ENCODE measurements around the gene SLC5A6. TPM values are rescaled to one million over a fixed set of nuclear protein-coding genes. Genes with fewer than 3 reads are reported as not detected.
A peak's percentile ranks its signal among the peaks of the same experiment; 100 is the strongest.

Gene SLC5A6
- total and polyA plus RNA-seq, 7 donors, result 2.4 to 26.7 (median 11.1) TPM

DNA sequence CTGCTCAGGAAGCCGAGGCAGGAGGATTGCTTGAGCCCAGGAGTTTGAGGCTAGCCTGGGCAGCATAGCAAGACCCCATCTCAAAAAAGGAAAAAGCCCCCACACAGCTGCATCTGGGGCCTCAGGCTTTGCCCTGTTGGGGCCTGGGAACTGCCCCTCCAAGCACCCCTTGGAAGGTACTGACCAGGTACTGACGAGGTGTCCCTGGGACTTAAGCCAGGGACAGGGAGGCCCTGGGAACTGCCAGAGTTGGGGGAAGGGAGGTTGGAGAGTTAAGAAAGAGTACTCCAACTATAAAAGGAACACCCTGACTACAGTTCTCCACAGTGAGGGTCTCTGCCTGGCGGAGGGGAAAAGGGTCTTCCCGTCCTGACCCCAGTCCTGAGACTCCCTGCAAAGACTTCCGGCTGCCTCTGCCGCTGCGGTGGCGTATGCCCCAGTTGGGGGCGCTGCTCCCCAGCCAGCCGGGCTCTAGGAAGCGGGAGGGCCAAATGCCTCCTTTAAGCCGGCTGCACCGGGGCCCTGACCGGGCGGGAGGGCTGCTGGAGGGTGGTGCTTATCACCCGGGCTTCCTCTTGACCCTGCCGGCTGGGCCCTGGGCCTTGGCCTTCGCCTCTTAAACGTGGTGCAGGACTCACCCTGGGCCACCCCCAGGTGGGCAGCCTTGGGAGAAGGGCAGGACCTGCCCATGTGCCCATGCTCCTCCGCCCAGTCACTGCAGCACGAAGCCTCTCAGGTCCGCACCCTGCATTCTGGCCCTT is 38.0 kb upstream of the SLC5A6 start:
- no peaks in the 10 kb centered on the region for H3K36me3 ChIP-seq
- no peak overlapping the region for H3K27ac ChIP-seq
- WGBS, 2 donors, result 10 to 25% methylated on average over 22 of the region's 22 CpGs
- peaks cover 0 to 10% (median 5%) of the 10 kb centered on the region in 4 donors for H3K4me1 ChIP-seq
- intact Hi-C loops (cut with DNase I), result no loop called here
- TF ChIP-seq, protein P1, sequence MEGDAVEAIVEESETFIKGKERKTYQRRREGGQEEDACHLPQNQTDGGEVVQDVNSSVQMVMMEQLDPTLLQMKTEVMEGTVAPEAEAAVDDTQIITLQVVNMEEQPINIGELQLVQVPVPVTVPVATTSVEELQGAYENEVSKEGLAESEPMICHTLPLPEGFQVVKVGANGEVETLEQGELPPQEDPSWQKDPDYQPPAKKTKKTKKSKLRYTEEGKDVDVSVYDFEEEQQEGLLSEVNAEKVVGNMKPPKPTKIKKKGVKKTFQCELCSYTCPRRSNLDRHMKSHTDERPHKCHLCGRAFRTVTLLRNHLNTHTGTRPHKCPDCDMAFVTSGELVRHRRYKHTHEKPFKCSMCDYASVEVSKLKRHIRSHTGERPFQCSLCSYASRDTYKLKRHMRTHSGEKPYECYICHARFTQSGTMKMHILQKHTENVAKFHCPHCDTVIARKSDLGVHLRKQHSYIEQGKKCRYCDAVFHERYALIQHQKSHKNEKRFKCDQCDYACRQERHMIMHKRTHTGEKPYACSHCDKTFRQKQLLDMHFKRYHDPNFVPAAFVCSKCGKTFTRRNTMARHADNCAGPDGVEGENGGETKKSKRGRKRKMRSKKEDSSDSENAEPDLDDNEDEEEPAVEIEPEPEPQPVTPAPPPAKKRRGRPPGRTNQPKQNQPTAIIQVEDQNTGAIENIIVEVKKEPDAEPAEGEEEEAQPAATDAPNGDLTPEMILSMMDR (IDR thresholded peaks at IDR 0.05), result peak in 1 of 4 experiments; percentile 13
- no peak for TF ChIP-seq POLR2A (IDR thresholded peaks at IDR 0.05)
- no peak overlapping the region for H3K4me3 ChIP-seq
- H3K27me3 ChIP-seq, result peaks cover 0 to 32% (median 3%) of the 10 kb centered on the region in 3 donors
- DNase-seq, result no peak
- H3K9me3 ChIP-seq, result no peaks in the 10 kb centered on the region

DNA sequence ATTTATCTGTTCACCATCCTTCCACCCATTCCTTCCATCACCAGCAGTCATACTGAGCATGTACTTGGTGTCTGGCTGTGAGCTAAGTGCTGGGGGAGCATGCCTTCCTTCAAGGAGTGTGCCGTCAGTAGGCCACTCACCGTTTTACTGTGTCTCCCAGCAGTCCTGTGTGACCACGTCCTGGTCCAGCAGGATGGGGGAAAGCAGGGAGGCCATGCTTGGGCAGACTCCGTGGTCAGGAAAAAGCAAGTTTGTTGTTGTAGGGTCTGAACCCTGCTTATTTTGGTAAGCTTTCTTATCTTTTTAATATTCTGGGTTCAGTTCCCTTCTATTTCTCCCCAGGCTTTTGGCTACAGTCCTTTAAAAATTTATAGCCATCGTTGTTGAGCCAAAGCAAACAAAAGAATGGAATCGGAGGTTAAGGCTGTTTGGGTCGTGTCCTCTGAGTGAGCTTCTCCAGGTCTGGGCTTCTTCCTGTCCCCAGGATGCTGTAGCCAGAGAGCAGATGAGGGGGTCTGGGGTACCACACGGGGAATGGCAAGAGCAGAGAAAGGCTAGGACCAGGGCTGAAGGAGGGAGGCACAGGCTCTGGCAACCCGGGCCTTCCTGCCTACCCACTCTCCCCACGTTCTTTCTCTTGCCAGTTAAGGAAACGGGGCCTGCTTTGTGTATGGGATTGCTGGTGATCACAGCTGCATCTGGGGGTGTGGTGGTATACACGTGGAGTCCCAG is 37.3 kb upstream of the SLC5A6 start:
- Histone ChIP-seq H3K27me3 (peaks cover 0 to 30% (median 2%) of the 10 kb centered on the region in 3 donors), H3K4me3 (no peak overlapping the region), H3K36me3 (peaks cover 0 to 4% (median 0%) of the 10 kb centered on the region in 4 donors), H3K27ac (no peak overlapping the region), H3K4me1 (peaks cover 0 to 10% (median 5%) of the 10 kb centered on the region in 4 donors), H3K9me3 (no peaks in the 10 kb centered on the region)
- 27 to 60% methylated on average over 12 of the region's 12 CpGs for WGBS, 2 donors
- TF ChIP-seq EP300 (IDR thresholded peaks at IDR 0.05) (no peak), POLR2AphosphoS5 (IDR thresholded peaks at IDR 0.05) (no peak), POLR2A (IDR thresholded peaks at IDR 0.05) (no peak)
- TF ChIP-seq, protein P1 (IDR thresholded peaks at IDR 0.05), result no peak
- no peak for DNase-seq
- intact Hi-C loops (cut with DNase I), result no loop called here

DNA sequence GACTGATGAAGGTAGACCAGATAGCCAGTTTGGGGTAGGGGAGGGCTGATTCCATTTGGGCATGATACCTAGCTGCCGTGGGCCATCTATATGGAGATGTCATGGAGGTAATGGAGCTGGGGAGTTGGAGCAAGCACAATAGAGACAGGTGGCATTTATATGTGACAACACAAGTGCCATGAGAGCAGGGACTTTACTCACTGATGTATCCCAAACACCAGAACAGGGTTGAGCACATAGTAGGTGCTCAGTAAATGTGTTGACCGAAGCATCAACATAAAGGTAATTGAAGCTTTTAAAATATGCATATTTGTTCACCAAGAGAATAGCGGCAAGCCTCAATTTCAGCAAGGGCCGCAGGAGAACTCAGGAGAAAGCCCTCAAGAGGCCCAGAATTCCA is 35.8 kb upstream of the SLC5A6 start:
- TF ChIP-seq POLR2AphosphoS5 (IDR thresholded peaks at IDR 0.05) (no peak), POLR2A (IDR thresholded peaks at IDR 0.05) (no peak), EP300 (IDR thresholded peaks at IDR 0.05) (no peak)
- TF ChIP-seq, protein P1 (IDR thresholded peaks at IDR 0.05), result no peak
- intact Hi-C loops (cut with DNase I), result no loop called here
- Histone ChIP-seq H3K9me3 (no peaks in the 10 kb centered on the region), H3K36me3 (peaks cover 0 to 18% (median 6%) of the 10 kb centered on the region in 4 donors), H3K27me3 (peaks cover 0 to 20% (median 0%) of the 10 kb centered on the region in 3 donors), H3K4me3 (no peak overlapping the region), H3K4me1 (peaks cover 0 to 10% (median 5%) of the 10 kb centered on the region in 4 donors), H3K27ac (no peak overlapping the region)
- 67 to 81% methylated on average over 4 of the region's 4 CpGs for WGBS, 2 donors
- no peak for DNase-seq

DNA sequence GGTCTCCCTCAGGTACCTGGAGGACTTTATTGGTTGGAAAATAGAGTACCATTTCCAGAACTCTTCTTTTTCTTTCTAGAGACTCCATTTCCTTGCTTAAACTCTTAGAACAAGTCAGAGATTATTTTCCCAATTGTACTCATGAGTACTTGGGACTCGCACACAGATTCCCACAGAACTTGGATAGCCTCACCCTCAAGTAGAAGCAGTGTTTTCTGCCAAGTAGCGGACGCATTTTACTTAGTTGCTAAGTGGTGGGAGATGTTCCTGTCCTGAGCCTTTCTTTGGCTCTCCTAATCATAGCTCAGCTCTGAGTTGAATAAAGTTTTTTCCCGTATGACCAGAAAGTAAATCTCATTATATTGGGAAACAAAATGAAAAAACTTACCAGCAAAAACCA is 33.6 kb upstream of the SLC5A6 start:
- Histone ChIP-seq H3K9me3 (no peaks in the 10 kb centered on the region), H3K36me3 (peaks cover 0 to 41% (median 25%) of the 10 kb centered on the region in 4 donors), H3K27me3 (peaks cover 0 to 10% (median 0%) of the 10 kb centered on the region in 3 donors), H3K4me1 (peaks cover 0 to 10% (median 5%) of the 10 kb centered on the region in 4 donors), H3K4me3 (no peak overlapping the region), H3K27ac (no peak overlapping the region)
- DNase-seq, result no peak
- WGBS, 2 donors, result 83 to 87% methylated on average over 4 of the region's 4 CpGs
- intact Hi-C loops (cut with DNase I), result no loop called here
- no peak for TF ChIP-seq POLR2A (IDR thresholded peaks at IDR 0.05)
- TF ChIP-seq, protein P1 (IDR thresholded peaks at IDR 0.05), result no peak
- TF ChIP-seq POLR2AphosphoS5 (IDR thresholded peaks at IDR 0.05), result no peak
- no peak for TF ChIP-seq EP300 (IDR thresholded peaks at IDR 0.05)

Measured in sigmoid colon (tissue), 7 donors.